Activated CD4-positive, alpha-beta T cell treated with anti-CD3 and anti-CD28 coated beads for 24 hours (primary cell): ENCODE data around the gene SNAI1.

Experiments used
- DNase-seq, 2 donors: peaks; one replicate each; pipeline ENCODE4 v3.0.0-alpha.2; 2020; ENCODE audit warnings: low read depth in 2 of 2

SNAI1 gene

DNA sequence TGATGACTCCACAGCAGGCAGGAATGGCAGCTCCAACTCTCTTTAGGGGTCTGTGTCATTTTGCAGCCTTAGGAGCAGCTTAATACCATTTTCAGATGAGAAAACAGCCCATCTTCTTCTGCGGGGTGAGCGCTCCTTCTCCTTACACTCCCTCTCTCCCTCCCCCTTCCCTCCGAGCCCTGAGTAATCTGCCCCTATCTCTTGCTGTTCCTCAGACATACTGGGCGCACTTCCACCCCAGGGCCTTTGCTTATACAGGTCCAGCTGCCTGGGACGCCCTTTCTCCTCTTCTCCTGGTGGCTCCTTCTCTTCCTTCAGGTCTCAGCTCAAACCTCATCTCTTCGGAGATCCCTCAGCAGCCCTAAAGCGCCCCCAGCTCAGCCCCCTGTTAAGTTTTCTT lies 54.8 kb downstream of the SNAI1 start:
- no peak for DNase-seq

DNA sequence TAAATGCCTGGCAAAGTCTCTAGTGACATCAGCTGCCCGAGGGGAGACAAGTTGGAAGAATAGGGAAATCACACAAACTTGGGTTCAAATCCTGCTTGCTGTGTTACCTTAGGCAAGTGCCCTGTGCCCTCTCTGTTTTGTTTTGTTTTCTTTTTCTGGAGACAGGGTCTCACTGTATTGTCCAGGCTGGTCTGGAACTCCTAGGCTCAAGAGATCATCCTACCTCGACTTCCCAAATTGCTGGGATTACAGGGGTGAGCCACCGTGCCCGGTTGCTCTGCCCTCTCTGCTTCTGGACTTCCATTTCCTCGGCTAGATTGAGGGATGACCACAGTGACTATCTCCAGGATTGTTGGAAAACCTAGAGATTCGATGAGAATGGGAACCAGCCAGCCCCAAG lies 55.4 kb downstream of the SNAI1 start:
- DNase-seq = no peak
